GM15510 (cell line): ENCODE results near the gene SLC9A5.
A peak's percentile ranks its signal among the peaks of the same experiment; 100 is the strongest.

Source experiments
- POLR2A ChIP-seq: IDR thresholded peaks from 3 replicates; pipeline ENCODE4 v1.6.1; 2011; ENCODE audit warnings: borderline replicate concordance; ENCODE audit not compliant: insufficient read length; ENCODE audit errors: extremely low read depth

Gene SLC9A5

DNA sequence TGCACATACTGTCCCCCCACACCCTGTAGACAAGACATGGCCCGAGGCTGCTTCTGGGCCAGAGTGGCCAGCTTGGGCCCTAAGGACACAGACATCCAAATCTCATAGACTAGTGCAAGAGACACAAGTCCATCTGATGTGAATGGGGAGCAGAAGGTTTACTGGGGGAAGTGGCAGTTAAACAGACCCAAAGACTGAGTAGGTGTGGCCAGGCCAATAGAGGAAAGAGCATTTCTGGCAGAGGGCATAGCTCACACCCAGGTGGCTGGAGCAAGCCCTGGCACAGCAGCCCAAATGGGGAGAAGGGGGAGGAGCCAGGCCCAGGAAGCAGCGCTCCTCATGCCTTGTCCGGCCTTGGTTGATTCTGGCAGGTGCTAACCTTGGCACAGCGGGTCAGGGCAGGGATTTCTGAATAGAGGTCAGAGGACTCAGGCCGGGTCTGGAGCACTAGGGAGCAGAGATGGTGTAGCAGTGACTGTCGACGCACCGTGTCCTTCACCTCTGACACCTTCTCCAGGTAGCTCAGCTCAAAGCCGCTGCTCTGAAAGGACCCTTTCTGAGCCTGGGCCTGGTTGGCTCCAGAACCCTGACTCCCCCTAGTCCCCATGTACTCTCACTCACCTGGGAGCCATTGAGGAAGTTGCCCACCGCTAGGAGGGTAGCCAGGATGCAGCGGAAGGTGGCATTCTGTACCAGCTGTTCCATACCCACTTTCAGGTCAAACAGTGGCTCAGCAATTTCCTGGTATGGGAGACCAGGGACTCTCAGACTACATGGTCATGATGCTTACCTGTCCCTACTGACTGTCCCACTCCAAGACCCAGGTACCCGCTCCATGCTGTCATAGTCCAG is 17.7 kb upstream of the SLC9A5 start:
- peak; percentile 15 for TF ChIP-seq POLR2A

DNA sequence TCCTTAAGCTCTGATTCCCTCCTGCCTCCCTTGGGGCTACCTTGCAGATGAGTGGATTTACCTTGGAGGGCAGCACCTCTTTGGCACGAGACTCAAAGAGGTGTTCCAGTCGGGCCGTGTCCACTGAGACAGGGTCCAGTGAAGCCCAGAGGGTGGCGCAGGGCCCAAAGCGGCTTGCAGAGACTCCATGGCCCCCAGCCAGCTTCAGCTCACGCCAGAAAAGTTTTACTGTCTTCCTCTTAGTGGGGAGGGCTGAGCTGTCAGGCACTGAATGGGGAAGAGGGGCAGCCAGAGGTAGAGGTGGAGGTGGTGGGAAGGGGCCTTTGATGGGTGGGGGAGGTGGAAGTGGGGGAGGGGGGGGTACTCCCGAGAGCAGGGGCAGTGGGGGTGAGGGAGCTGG is 15.2 kb upstream of the SLC9A5 start:
- TF ChIP-seq POLR2A = no peak

DNA sequence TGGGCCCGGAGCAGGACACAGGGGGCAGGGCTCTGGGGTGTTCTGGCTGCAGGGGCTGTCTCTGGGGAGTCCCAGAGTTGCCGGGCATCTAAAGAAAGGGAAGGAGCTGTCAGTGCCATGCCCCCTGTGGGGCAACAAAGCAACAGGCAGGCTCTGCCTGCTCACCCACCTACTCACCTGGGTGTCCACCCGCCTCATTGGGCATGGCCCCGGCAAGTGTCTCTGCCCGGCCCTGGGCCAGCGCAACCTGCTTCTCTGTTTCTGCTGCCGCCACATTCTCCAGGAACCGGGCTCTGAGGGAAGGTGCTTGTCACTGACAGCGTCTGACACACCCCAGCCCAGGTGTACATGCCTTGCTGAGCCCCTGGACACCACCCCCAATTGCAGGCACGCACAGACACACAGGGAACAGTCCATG is 14.6 kb upstream of the SLC9A5 start:
- no peak for TF ChIP-seq POLR2A

DNA sequence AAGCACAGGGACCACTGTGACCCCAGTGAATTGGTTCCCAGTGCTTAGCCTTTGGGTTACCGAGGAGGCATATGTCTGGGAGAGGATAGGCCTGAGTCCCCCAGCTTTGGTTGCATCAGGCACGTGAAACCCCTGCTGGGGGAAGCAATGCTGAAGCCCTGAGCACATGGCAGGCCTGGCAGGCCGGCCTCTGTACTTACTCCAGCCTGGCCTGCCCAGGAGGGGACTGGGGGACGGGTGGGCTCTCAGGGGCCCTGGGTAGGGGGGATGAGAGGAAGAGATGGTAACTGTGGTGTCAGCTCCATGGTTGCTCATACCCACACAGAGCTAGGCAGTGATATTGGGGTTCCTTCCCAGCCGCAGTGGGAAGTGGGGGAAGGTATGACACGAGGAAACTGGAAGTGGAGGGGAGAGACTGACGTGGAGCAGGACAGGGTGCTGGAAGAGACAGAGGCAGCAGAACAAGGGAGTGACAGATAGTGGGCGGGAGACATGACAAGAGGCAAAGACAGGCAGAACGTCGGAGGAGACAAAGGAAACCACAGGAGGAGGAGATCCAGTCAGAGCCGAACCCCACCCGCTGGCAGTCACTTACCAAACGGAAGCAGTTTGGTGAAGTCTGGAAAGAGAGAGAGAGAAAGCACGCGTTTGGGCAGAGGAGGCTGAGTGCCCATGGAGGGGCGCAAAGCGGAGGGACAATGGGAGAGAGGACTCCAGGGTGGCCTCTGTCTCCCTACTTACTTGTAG is 12.8 kb upstream of the SLC9A5 start:
- TF ChIP-seq POLR2A = no peak

GRCh38 chr16:67236563-67237395 is 12.0 kb upstream of the SLC9A5 start:
- no peak for TF ChIP-seq POLR2A

DNA sequence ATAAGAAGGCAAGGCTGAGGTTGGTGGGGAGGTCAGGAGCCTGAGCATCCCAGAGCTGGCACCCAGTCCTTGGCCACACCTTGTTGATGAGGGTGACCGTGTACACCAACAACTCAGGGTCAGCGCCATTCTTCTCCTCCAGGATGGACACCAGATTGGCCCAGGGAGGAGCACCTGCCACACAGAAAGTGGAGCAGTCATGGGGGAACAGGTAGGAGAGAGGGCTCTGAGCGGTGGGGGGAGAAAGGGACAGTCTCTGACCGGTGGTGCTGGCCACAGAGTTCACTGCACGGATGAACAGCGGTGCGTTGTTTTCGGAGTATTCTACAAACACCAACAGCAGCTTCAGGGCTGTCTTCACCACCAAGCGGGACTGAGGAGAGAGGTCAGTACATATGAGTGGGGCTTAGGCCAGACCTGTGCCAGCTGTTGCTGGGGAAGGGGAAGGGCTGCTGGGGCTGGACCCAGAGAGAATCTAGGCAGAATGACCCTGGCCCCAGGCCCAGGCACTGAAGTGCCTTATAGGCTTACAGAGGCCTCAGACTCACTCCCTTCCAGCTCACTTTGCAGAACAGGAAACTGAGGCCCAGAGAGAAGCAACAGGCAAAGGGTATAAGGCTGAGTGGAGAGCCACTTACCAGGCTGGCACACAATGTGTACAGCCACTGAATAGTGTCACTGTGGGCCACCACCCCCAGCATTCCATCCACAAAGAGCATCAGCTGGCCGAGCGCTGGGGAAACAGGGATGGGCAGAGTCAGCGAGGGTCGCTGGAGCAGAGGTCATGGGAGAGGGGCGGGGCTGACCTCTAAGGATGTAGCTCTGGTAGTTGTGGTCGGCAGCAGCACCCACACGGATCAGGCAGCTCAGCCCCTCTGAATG is 11.1 kb upstream of the SLC9A5 start:
- no peak for TF ChIP-seq POLR2A

DNA sequence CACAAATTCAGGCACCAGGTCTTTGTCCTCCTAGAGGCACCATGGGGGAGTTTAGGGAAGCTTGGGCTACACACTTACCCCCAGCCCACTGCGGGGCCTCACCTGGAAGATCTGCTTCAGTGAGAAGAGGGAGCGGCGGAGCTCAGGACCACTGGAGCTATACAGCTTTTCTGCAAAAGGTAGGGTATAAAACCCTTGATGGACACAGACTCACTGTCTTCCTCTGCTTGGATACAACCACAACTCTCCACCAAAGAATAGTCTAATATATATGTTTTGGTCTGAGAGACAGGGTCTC is 10.6 kb upstream of the SLC9A5 start:
- no peak for TF ChIP-seq POLR2A

DNA sequence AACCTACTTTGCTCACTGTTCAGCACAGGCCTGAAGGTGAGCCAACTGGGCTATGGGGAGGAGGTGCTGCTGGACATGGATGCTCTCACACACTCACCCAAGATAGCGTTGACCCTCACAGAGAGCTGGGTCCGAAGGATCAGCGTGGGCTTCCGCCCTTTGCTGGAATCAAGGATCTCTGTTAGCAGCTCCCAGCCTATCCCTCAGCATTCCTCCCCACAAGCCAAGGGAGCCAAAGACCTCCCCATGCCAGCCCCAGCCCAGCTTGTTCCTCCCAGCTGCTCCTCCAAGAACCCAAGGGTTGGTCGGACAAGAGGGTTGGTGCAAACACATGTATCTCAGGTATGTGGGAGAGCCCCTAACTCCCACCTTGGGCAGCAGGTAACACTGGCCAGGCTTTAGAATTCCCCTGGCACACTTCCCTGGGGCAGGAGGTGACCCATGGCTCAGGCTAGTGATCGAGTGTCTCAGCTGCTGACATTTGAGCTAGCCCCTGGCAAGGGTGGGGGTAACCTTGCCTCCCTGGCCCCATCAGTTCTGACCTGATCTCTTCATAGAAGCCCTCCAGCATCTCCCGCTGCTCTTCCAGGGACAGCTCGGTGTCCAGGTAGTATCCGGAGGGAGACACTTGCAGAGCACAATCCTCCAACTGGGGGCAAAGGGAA is 9.8 kb upstream of the SLC9A5 start:
- no peak for TF ChIP-seq POLR2A

DNA sequence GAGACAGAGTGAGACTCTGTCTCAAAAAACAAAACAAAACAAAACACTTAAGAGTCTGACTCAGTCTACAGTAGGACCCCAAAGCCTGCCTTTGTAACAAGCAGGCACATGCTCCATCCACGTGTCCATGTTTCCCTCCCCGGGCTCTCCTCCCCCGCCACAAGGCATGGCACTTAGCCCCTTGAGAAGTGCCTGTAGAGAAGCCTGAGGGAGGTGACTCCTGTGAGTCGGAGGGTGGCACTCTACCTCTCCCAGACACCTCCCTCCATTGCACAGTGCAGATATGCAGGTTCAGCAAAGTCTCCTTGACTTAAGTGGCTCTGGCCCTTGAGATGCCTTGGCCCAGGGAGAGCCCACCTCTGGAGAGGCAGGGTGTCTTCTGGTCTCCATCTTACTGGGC is 8.3 kb upstream of the SLC9A5 start:
- no peak for TF ChIP-seq POLR2A

- no peak for TF ChIP-seq POLR2A
These were observed 7.5 kb upstream of the SLC9A5 start for GRCh38 chr16:67241008-67241900.

DNA sequence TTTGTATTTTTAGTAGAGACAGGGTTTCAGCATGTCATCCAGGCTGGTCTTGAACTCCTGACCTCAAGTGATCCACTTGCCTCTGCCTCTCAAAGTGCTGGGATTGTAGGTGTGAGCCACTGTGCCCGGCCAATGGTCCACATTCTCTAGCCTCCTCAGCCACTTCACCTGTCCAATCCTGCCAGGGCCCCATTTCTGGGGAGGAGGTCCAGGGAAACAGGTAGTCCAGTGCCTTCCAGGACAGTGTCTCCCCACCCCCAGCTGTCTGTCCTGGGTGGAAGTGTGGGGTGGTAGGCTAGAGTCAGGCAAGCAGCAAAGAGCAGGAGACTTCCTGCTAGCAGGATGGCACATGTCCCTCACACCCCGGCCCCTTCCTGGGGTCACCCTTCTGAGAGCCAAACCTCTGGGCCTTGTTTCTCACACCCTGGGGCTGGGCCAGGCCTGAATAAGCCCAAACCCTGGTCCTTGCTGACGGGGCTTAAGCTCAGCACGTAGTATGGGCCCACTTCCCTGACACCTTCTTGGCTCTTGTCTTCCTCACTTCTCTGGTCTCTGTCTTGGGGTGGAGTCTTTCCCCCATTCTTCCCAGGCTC is 6.5 kb upstream of the SLC9A5 start:
- no peak for TF ChIP-seq POLR2A

- no peak for TF ChIP-seq POLR2A
These were observed 5.3 kb upstream of the SLC9A5 start for GRCh38 chr16:67243481-67243880.
